SK-N-SH (cell line): ENCODE results near the gene COL26A1. TPM values are rescaled to one million over a fixed set of nuclear protein-coding genes. Genes with fewer than 3 reads are reported as not detected.

Source experiments
- CTCF ChIA-PET: fragments of 300-600, 350-600 bp; formaldehyde crosslinking; extraction: SDS; loops from one replicate; lab custom pipeline; 2021; lab: Yijun Ruan, JAX
- POLR2A ChIA-PET: fragments of 350-600 bp; sonication (Branson Sonifier 250); formaldehyde crosslinking; extraction: SDS; loops from one replicate; lab custom pipeline; 2020; ENCODE audit warnings: antibody characterized with exemption, inconsistent platforms; lab: Yijun Ruan, JAX
- DNase-seq: peaks from one replicate; pipeline ENCODE4 v3.0.0; 2012
- H2AFZ ChIP-seq: fragments of 200-600 bp; sonication (generic); 2 replicates; pipeline ENCODE4 v1.8.1; 2016; ENCODE audit warnings: antibody characterized with exemption, mild to moderate bottlenecking, low read depth
- H3F3A ChIP-seq: fragments of 200-600 bp; sonication (generic); replicated peaks from 2 replicates; pipeline ENCODE3; 2016; ENCODE audit warnings: antibody characterized with exemption, mild to moderate bottlenecking; ENCODE audit not compliant: insufficient read depth
- H3K27ac ChIP-seq, 2 experiments: fragments of 200-500 bp in 1 of 2; fragments of 200-600 bp in 1 of 2; sonication (Bioruptor generic) in 1 of 2; sonication (generic), shearing (Covaris generic) in 1 of 2; 2 replicates each; pipeline versions ENCODE4 v1.5.1 to v1.6.1; 2014 to 2016; ENCODE audit warnings: low read depth in 2 of 2, inconsistent platforms in 1 of 2, low read length in 1 of 2, mild to moderate bottlenecking in 1 of 2, mixed read lengths in 1 of 2
- H3K27me3 ChIP-seq: fragments of 200-600 bp; sonication (generic), shearing (Covaris generic); 2 replicates; pipeline ENCODE4 v1.6.1; 2016; ENCODE audit warnings: mixed run types; ENCODE audit not compliant: insufficient read depth
- H3K36me3 ChIP-seq, 2 experiments: fragments of 200-500 bp in 1 of 2; fragments of 200-600 bp in 1 of 2; sonication (Bioruptor generic) in 1 of 2; sonication (generic) in 1 of 2; replicated peaks in 1 of 2; 2 replicates each; pipeline versions ENCODE3 to v1.5.1; 2014 to 2016; ENCODE audit warnings: low read length in 1 of 2, mild to moderate bottlenecking in 1 of 2; ENCODE audit not compliant: insufficient read depth in 2 of 2, control insufficient read depth in 1 of 2
- H3K4me1 ChIP-seq, 2 experiments: fragments of 200-500 bp in 1 of 2; fragments of 200-600 bp in 1 of 2; sonication (Bioruptor generic) in 1 of 2; sonication (generic), shearing (Covaris generic) in 1 of 2; 2 replicates each; pipeline versions ENCODE4 v1.5.1 to v1.6.1; 2014 to 2016; ENCODE audit warnings: low read depth in 1 of 2, low read length in 1 of 2, mixed run types in 1 of 2; ENCODE audit not compliant: insufficient read depth in 2 of 2, control insufficient read depth in 1 of 2
- H3K4me2 ChIP-seq: fragments of 200-600 bp; sonication (generic), shearing (Covaris generic); 2 replicates; pipeline ENCODE4 v1.6.1; 2017; ENCODE audit warnings: mixed run types
- H3K4me3 ChIP-seq, 2 experiments: fragments of 200-500 bp in 1 of 2; fragments of 200-600 bp in 1 of 2; sonication (Bioruptor generic) in 1 of 2; sonication (generic), shearing (Covaris generic) in 1 of 2; 2 replicates each; pipeline versions ENCODE4 v1.5.1 to v1.8.1; 2014 to 2016; ENCODE audit warnings: low read depth in 2 of 2, inconsistent platforms in 1 of 2, low read length in 1 of 2, mild to moderate bottlenecking in 1 of 2, mixed read lengths in 1 of 2, moderate library complexity in 1 of 2
- H3K79me2 ChIP-seq: fragments of 200-600 bp; sonication (generic); 2 replicates; pipeline ENCODE4 v1.8.1; 2017; ENCODE audit warnings: mild to moderate bottlenecking; ENCODE audit not compliant: insufficient read depth
- H3K9ac ChIP-seq: fragments of 200-600 bp; sonication (generic); 2 replicates; pipeline ENCODE4 v1.6.1; 2017; ENCODE audit warnings: mixed run types
- H3K9me2 ChIP-seq: fragments of 200-600 bp; sonication (generic); 2 replicates; pipeline ENCODE4 v1.6.1; 2017; ENCODE audit warnings: mixed run types
- H3K9me3 ChIP-seq: fragments of 200-600 bp; sonication (generic); 2 replicates; pipeline ENCODE4 v1.6.1; 2017; ENCODE audit warnings: mixed run types, mild to moderate bottlenecking, moderate library complexity
- H4K20me1 ChIP-seq: fragments of 200-600 bp; sonication (generic); 2 replicates; pipeline ENCODE4 v1.6.1; 2017; ENCODE audit warnings: mild to moderate bottlenecking, mixed run types; ENCODE audit not compliant: insufficient read depth
- CTCF ChIP-seq: fragments of 200-600 bp; sonication (generic); IDR thresholded peaks from 2 replicates; pipeline ENCODE4 v1.6.1; 2017; ENCODE audit warnings: antibody characterized with exemption, mild to moderate bottlenecking, moderate library complexity
- EP300 ChIP-seq, 2 experiments: IDR thresholded peaks; 2 replicates each; pipeline versions ENCODE4 v1.4.0 to v1.6.1; 2012; ENCODE audit warnings: borderline replicate concordance in 1 of 2, low read depth in 1 of 2, low read length in 1 of 2
- FOXJ3 ChIP-seq: sonication (generic); formaldehyde crosslinking; IDR thresholded peaks from 2 replicates; pipeline ENCODE4 v1.5.1; 2020; ENCODE audit warnings: mild to moderate bottlenecking, missing genetic modification reagents
- GABPA ChIP-seq: IDR thresholded peaks from 2 replicates; pipeline ENCODE4 v1.4.0; 2012; ENCODE audit warnings: low read depth, mild to moderate bottlenecking
- GATA2 ChIP-seq: sonication (generic); formaldehyde crosslinking; IDR thresholded peaks from 2 replicates; pipeline ENCODE4 v1.5.0; 2020; ENCODE audit warnings: mild to moderate bottlenecking, missing genetic modification reagents
- IRF3 ChIP-seq: fragments of 150-350 bp; IDR thresholded peaks from 2 replicates; pipeline ENCODE4 v1.6.1; 2016; ENCODE audit warnings: mild to moderate bottlenecking, low read depth, low read length
- JUND ChIP-seq: IDR thresholded peaks from 2 replicates; pipeline ENCODE4 v1.4.0; 2012
- MEF2A ChIP-seq: IDR thresholded peaks from 2 replicates; pipeline ENCODE4 v1.4.0; 2012; ENCODE audit warnings: low read depth, borderline replicate concordance
- MXI1 ChIP-seq: IDR thresholded peaks from 2 replicates; pipeline ENCODE4 v1.6.1; 2012; ENCODE audit warnings: mild to moderate bottlenecking, low read depth, low read length, improper control_type of control experiment
- NFIC ChIP-seq: IDR thresholded peaks from 2 replicates; pipeline ENCODE4 v1.4.0; 2012; ENCODE audit warnings: borderline replicate concordance
- NRF1 ChIP-seq: IDR thresholded peaks from 2 replicates; pipeline ENCODE4 v1.6.1; 2012; ENCODE audit warnings: low read depth, mild to moderate bottlenecking, low read length
- POLR2AphosphoS5 ChIP-seq: IDR thresholded peaks from 2 replicates; pipeline ENCODE4 v1.6.1; 2012; ENCODE audit warnings: low read depth, low read length
- RFX5 ChIP-seq: IDR thresholded peaks from 2 replicates; pipeline ENCODE4 v1.6.1; 2012; ENCODE audit warnings: mild to moderate bottlenecking, improper control_type of control experiment, low read length
- RXRA ChIP-seq: IDR thresholded peaks from 2 replicates; pipeline ENCODE4 v1.4.0; 2012; ENCODE audit warnings: low read depth, mild to moderate bottlenecking, borderline replicate concordance
- SMC3 ChIP-seq: IDR thresholded peaks from 2 replicates; pipeline ENCODE4 v1.6.1; 2012; ENCODE audit warnings: low read depth, low read length, improper control_type of control experiment
- TCF12 ChIP-seq: IDR thresholded peaks from 2 replicates; pipeline ENCODE4 v1.4.0; 2012
- TEAD4 ChIP-seq: IDR thresholded peaks from 2 replicates; pipeline ENCODE4 v1.4.0; 2012; ENCODE audit warnings: mild to moderate bottlenecking, borderline replicate concordance; ENCODE audit not compliant: insufficient read depth
- USF2 ChIP-seq: fragments of 150-350 bp; IDR thresholded peaks from 2 replicates; pipeline ENCODE4 v1.6.1; 2017; ENCODE audit warnings: antibody characterized with exemption, low read length, low read depth, borderline replicate concordance
- YY1 ChIP-seq: IDR thresholded peaks from 2 replicates; pipeline ENCODE4 v1.4.0; 2012; ENCODE audit warnings: low read depth, mild to moderate bottlenecking
- WGBS: methylation state at CpG from one replicate; pipeline ENCODE4 v1.1.6; 2017; ENCODE audit warnings: low lambda C conversion rate; 5-methylcytosine and 5-hydroxymethylcytosine counted together
- polyA plus RNA-seq, 3 experiments: library from polyadenylated mRNA; depleted of rRNA; stranded (reverse); fragments of >200 nt; gene quantifications; 2 replicates each; pipeline ENCODE4 v1.2.3, GENCODE V29; 2012
- TF ChIP-seq, protein P1 (sequence below): IDR thresholded peaks from 2 replicates; pipeline ENCODE4 v1.4.0; 2012; ENCODE audit warnings: low read depth
- TF ChIP-seq, protein P2 (sequence below): IDR thresholded peaks from 2 replicates; pipeline ENCODE4 v1.4.0; 2012; ENCODE audit warnings: low read depth, borderline replicate concordance
- TF ChIP-seq, protein P3 (sequence below): IDR thresholded peaks from 2 replicates; pipeline ENCODE4 v1.4.0; 2012; ENCODE audit warnings: low read depth, borderline replicate concordance

Gene COL26A1
- polyA plus RNA-seq, 1 of the 3 experiments (the other 2 are of a cell fraction), result 0.05 TPM

DNA sequence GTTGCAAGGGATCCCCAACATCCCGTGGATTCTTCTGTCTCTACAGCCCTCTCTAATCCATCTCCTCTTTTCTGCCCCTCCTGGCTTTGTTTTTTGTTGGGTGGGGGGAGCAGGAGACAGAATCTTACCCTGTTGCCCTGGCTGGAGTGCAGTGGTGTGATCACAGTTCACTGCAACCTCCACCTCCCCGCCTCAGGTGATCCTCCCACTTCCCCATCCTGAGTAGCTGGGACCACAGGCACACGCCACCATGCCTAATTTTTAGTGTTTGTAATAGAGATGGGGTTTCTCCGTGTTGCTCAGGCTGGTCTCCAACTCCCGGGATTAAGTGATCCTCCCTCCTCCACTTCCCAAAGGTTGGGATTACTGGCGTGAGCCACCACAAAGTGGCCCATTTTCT, 144.7 kb downstream of the COL26A1 start:
- ChIA-PET CTCF (interaction anchor here (0.6 to 6.5 kb wide), 30 partner anchors 8 to 765 kb away, joined by 3 to 56 read pairs (median 5); partner anchors contain the start of genes COL26A1 and IFT22), POLR2A (interaction anchor here (1.5 kb wide), 1 partner anchor 186 kb away, joined by 3 read pairs; the partner anchor contains the start of gene IFT22)
- no peak overlapping the region for H2AFZ ChIP-seq
- DNase-seq, result no peak
- no peaks in the 10 kb centered on the region for H3K36me3 ChIP-seq
- H3K9me2 ChIP-seq, result no peaks in the 10 kb centered on the region
- no peak overlapping the region for H3K9ac ChIP-seq
- no peak overlapping the region for H3K4me3 ChIP-seq
- H3K4me1 ChIP-seq, result no peaks in the 10 kb centered on the region; a peak in 1 of 4 replicates
- 71% methylated on average over 6 of the region's 6 CpGs for WGBS
- no peaks in the 10 kb centered on the region for H3K9me3 ChIP-seq
- no peaks in the 10 kb centered on the region for H4K20me1 ChIP-seq
- peaks cover 27% of the 10 kb centered on the region for H3K27me3 ChIP-seq
- no peaks in the 10 kb centered on the region for H3F3A ChIP-seq
- no peaks in the 10 kb centered on the region for H3K79me2 ChIP-seq
- H3K27ac ChIP-seq, result no peak overlapping the region
- no peak for TF ChIP-seq MXI1
- TF ChIP-seq CTCF, result no peak
- no peak for TF ChIP-seq POLR2AphosphoS5
- H3K4me2 ChIP-seq, result no peak overlapping the region

- DNase-seq, result peak; percentile 86
- Histone ChIP-seq H3F3A (no peaks in the 10 kb centered on the region), H3K4me1 (no peaks in the 10 kb centered on the region; a peak in 1 of 4 replicates), H3K9ac (no peak overlapping the region), H2AFZ (no peak overlapping the region), H3K9me3 (no peaks in the 10 kb centered on the region), H3K27ac (no peak overlapping the region), H3K36me3 (no peaks in the 10 kb centered on the region), H3K27me3 (peaks cover 22% of the 10 kb centered on the region), H3K4me3 (no peak overlapping the region; a peak in 1 of 4 replicates), H3K9me2 (no peaks in the 10 kb centered on the region), H3K4me2 (no peak overlapping the region), H4K20me1 (no peaks in the 10 kb centered on the region), H3K79me2 (no peaks in the 10 kb centered on the region)
- 32% methylated on average over 9 of the region's 9 CpGs for WGBS
- CTCF ChIA-PET, result interaction anchor here (0.6 to 6.5 kb wide), 65 partner anchors 9 to 764 kb away, joined by 3 to 56 read pairs (median 4); partner anchors contain the start of genes COL26A1 and IFT22
- POLR2A ChIA-PET, result interaction anchor here (1.5 kb wide), 1 partner anchor 186 kb away, joined by 3 read pairs; the partner anchor contains the start of gene IFT22
- TF ChIP-seq IRF3 (no peak), NRF1 (0 out of 2 replicates have a peak, but pooled peaks have one; percentile 5), GABPA (no peak), NFIC (no peak), FOXJ3 (CRISPR knock-in tag) (no peak), TEAD4 (no peak), JUND (no peak), RFX5 (no peak), RXRA (no peak), SMC3 (peak; percentile 78), MEF2A (no peak), GATA2 (no peak), TCF12 (no peak), YY1 (no peak), EP300 (IDR thresholded peaks at IDR 0.05; ENCODE audit: borderline replicate concordance in 1 of 2, low read depth in 1 of 2, low read length in 1 of 2) (no peak), USF2 (no peak)
- TF ChIP-seq, protein P1, sequence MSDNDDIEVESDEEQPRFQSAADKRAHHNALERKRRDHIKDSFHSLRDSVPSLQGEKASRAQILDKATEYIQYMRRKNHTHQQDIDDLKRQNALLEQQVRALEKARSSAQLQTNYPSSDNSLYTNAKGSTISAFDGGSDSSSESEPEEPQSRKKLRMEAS, result no peak
- TF ChIP-seq, protein P2, sequence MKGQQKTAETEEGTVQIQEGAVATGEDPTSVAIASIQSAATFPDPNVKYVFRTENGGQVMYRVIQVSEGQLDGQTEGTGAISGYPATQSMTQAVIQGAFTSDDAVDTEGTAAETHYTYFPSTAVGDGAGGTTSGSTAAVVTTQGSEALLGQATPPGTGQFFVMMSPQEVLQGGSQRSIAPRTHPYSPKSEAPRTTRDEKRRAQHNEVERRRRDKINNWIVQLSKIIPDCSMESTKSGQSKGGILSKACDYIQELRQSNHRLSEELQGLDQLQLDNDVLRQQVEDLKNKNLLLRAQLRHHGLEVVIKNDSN, result peak; percentile 42; the same call in 1 of the 2 replicates
- TF ChIP-seq, protein P3, sequence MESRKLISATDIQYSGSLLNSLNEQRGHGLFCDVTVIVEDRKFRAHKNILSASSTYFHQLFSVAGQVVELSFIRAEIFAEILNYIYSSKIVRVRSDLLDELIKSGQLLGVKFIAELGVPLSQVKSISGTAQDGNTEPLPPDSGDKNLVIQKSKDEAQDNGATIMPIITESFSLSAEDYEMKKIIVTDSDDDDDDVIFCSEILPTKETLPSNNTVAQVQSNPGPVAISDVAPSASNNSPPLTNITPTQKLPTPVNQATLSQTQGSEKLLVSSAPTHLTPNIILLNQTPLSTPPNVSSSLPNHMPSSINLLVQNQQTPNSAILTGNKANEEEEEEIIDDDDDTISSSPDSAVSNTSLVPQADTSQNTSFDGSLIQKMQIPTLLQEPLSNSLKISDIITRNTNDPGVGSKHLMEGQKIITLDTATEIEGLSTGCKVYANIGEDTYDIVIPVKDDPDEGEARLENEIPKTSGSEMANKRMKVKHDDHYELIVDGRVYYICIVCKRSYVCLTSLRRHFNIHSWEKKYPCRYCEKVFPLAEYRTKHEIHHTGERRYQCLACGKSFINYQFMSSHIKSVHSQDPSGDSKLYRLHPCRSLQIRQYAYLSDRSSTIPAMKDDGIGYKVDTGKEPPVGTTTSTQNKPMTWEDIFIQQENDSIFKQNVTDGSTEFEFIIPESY, result no peak
Measured at GRCh38 chr7:101507791-101508252, 145.1 kb downstream of the COL26A1 start.
